Renal cortex interstitium (tissue), 11 donors: ENCODE results near the gene NCF4. TPM values are rescaled to one million over a fixed set of nuclear protein-coding genes. Genes with fewer than 3 reads are reported as not detected.
A peak's percentile ranks its signal among the peaks of the same experiment; 100 is the strongest.

Experiments used
- DNase-seq, 11 donors: peaks; one replicate each; pipeline ENCODE4 v3.0.0-alpha.2; 2013; ENCODE audit warnings: low read depth in 9 of 11, low spot score in 4 of 11; ENCODE audit errors: extremely low read depth in 1 of 11
- polyA plus RNA-seq, 3 donors: library from polyadenylated mRNA; unstranded; fragments of 120-200 nt; gene quantifications; one replicate each; pipeline ENCODE4 v1.2.1, GENCODE V29; 2013; ENCODE audit not compliant: insufficient read length in 3 of 3

Gene NCF4
- polyA plus RNA-seq, 3 donors: 2.1 to 3.4 (median 2.4) TPM

GRCh38 chr22:36831206-36831605 lies 29.6 kb upstream of the NCF4 start:
- no peak for DNase-seq

- DNase-seq: no peak
These were observed 29.1 kb upstream of the NCF4 start for GRCh38 chr22:36831717-36832116.

- DNase-seq: no peak
These were observed 27.7 kb upstream of the NCF4 start for GRCh38 chr22:36833073-36833472.

GRCh38 chr22:36835903-36836302 lies 24.9 kb upstream of the NCF4 start:
- DNase-seq: no peak

- no peak for DNase-seq
These were observed 22.4 kb upstream of the NCF4 start for GRCh38 chr22:36838119-36839030.

- DNase-seq: no peak
These were observed 21.3 kb upstream of the NCF4 start for GRCh38 chr22:36839356-36840073.

- DNase-seq: no peak
These were observed 20.7 kb upstream of the NCF4 start for GRCh38 chr22:36840106-36840505.

GRCh38 chr22:36846271-36846670 lies 14.5 kb upstream of the NCF4 start:
- DNase-seq: no peak

- DNase-seq: no peak
These were observed 13.9 kb upstream of the NCF4 start for GRCh38 chr22:36846949-36847348.

- DNase-seq: no peak
These were observed 10.8 kb upstream of the NCF4 start for GRCh38 chr22:36850056-36850455.

- DNase-seq: no peak
These were observed 10.1 kb upstream of the NCF4 start for GRCh38 chr22:36850682-36851081.

GRCh38 chr22:36852056-36852973 lies 8.5 kb upstream of the NCF4 start:
- DNase-seq: no peak

- DNase-seq: peak in 7 of 11 donors; percentile 24 to 63 (median 39)
These were observed 7.3 kb upstream of the NCF4 start for GRCh38 chr22:36853407-36854099.

GRCh38 chr22:36855478-36855877 lies 5.3 kb upstream of the NCF4 start:
- no peak for DNase-seq

- DNase-seq: peak; percentile 52 to 88 (median 83)
These were observed 4.5 kb upstream of the NCF4 start for GRCh38 chr22:36856121-36856791.

GRCh38 chr22:36856792-36857135 lies 4.0 kb upstream of the NCF4 start:
- DNase-seq: no peak

- DNase-seq: no peak
These were observed 2.6 kb upstream of the NCF4 start for GRCh38 chr22:36858156-36858555.

- DNase-seq: no peak
These were observed 1.8 kb upstream of the NCF4 start for GRCh38 chr22:36858966-36859365.
